ENCODE data around the gene TMEM236. TPM values are rescaled to one million over a fixed set of nuclear protein-coding genes. Genes with fewer than 3 reads are reported as not detected.

Gene TMEM236
- total RNA-seq, 1 experiment from 2014 or later, result 0.04 TPM

- H2AFZ ChIP-seq (ENCODE audit: low read length), result no peak overlapping the region
- intact Hi-C loops (cut with micrococcal nuclease), result no loop called here
- H3F3A ChIP-seq (ENCODE audit: low read length, unreplicated experiment), result no peaks in the 10 kb centered on the region
- TF ChIP-seq EZH2 (IDR thresholded peaks at IDR 0.05; ENCODE audit: low read length, unreplicated experiment) (no peak), EZH2phosphoT487 (IDR thresholded peaks at IDR 0.05; ENCODE audit: borderline replicate concordance, low read length) (no peak), CTCF (conservative IDR thresholded peaks at IDR 0.05; ENCODE audit: low read depth, low read length) (no peak)
- H3K27me3 ChIP-seq (ENCODE audit: low read length), result no peaks in the 10 kb centered on the region
- no peaks in the 10 kb centered on the region for H3K9me2 ChIP-seq (replicated peaks; ENCODE audit: low read length)
- H3K36me3 ChIP-seq (ENCODE audit: low read depth, low read length), result no peaks in the 10 kb centered on the region
- ATAC-seq (no peak), DNase-seq (no peak)
- ChIA-PET CTCF (no interaction called here), POLR2A (ENCODE audit: unreplicated experiment) (no interaction called here)
- H3K79me2 ChIP-seq (ENCODE audit: low read length), result no peaks in the 10 kb centered on the region
- no peak overlapping the region for H3K4me3 ChIP-seq (ENCODE audit: low read length)
- no peaks in the 10 kb centered on the region for H4K20me1 ChIP-seq (ENCODE audit: low read length)
- no peaks in the 10 kb centered on the region for H3K9me3 ChIP-seq (ENCODE audit: low read length)
- no peak overlapping the region for H3K27ac ChIP-seq (ENCODE audit: low read length)
- no peak overlapping the region for H3K4me2 ChIP-seq (ENCODE audit: low read length)
- no peaks in the 10 kb centered on the region for H3K4me1 ChIP-seq (ENCODE audit: insufficient read depth, low read length)
- no peak overlapping the region for H3K9ac ChIP-seq (ENCODE audit: low read length)
- no TSS peak for BruUV-seq (replicated peaks)
Measured at GRCh38 chr10:17820943-17821342, 68.9 kb downstream of the TMEM236 start.

- Histone ChIP-seq H3K9me3 (ENCODE audit: low read length) (no peaks in the 10 kb centered on the region), H4K20me1 (ENCODE audit: low read length) (no peaks in the 10 kb centered on the region), H3K27me3 (ENCODE audit: low read length) (no peaks in the 10 kb centered on the region), H3K9ac (ENCODE audit: low read length) (no peak overlapping the region), H3K9me2 (replicated peaks; ENCODE audit: low read length) (no peaks in the 10 kb centered on the region), H3K27ac (ENCODE audit: low read length) (no peak overlapping the region), H3K4me2 (ENCODE audit: low read length) (no peak overlapping the region), H3K4me3 (ENCODE audit: low read length) (no peak overlapping the region), H3K36me3 (ENCODE audit: low read depth, low read length) (no peaks in the 10 kb centered on the region), H3F3A (ENCODE audit: low read length, unreplicated experiment) (no peaks in the 10 kb centered on the region), H3K79me2 (ENCODE audit: low read length) (no peaks in the 10 kb centered on the region), H2AFZ (ENCODE audit: low read length) (no peak overlapping the region), H3K4me1 (ENCODE audit: insufficient read depth, low read length) (no peaks in the 10 kb centered on the region)
- no peak for TF ChIP-seq CTCF (conservative IDR thresholded peaks at IDR 0.05; ENCODE audit: low read depth, low read length)
- no peak for TF ChIP-seq EZH2phosphoT487 (IDR thresholded peaks at IDR 0.05; ENCODE audit: borderline replicate concordance, low read length)
- no TSS peak for BruUV-seq (replicated peaks)
- ChIA-PET CTCF (no interaction called here), POLR2A (ENCODE audit: unreplicated experiment) (no interaction called here)
- intact Hi-C loops (cut with micrococcal nuclease), result no loop called here
- ATAC-seq, result no peak
- no peak for DNase-seq
Measured at GRCh38 chr10:17821893-17822292, 69.9 kb downstream of the TMEM236 start.

GRCh38 chr10:17831341-17831740, 79.3 kb downstream of the TMEM236 start:
- H3K27me3 ChIP-seq (ENCODE audit: low read length), result no peaks in the 10 kb centered on the region
- no peaks in the 10 kb centered on the region for H3K9me2 ChIP-seq (replicated peaks; ENCODE audit: low read length)
- no peak for DNase-seq
- H2AFZ ChIP-seq (ENCODE audit: low read length), result no peak overlapping the region
- H3K27ac ChIP-seq (ENCODE audit: low read length), result no peak overlapping the region
- no peak overlapping the region for H3K4me3 ChIP-seq (ENCODE audit: low read length)
- no peaks in the 10 kb centered on the region for H3K36me3 ChIP-seq (ENCODE audit: low read depth, low read length)
- no peaks in the 10 kb centered on the region for H3F3A ChIP-seq (ENCODE audit: low read length, unreplicated experiment)
- H3K4me1 ChIP-seq (ENCODE audit: insufficient read depth, low read length), result peaks cover 15% of the 10 kb centered on the region
- POLR2A ChIA-PET (ENCODE audit: unreplicated experiment), result no interaction called here
- intact Hi-C loops (cut with micrococcal nuclease), result no loop called here
- H3K9me3 ChIP-seq (ENCODE audit: low read length), result no peaks in the 10 kb centered on the region
- no peak for TF ChIP-seq EZH2phosphoT487 (IDR thresholded peaks at IDR 0.05; ENCODE audit: borderline replicate concordance, low read length)
- TF ChIP-seq CTCF (conservative IDR thresholded peaks at IDR 0.05; ENCODE audit: low read depth, low read length), result no peak
- no peak for TF ChIP-seq EZH2 (IDR thresholded peaks at IDR 0.05; ENCODE audit: low read length, unreplicated experiment)
- H3K9ac ChIP-seq (ENCODE audit: low read length), result no peak overlapping the region
- H3K4me2 ChIP-seq (ENCODE audit: low read length), result no peak overlapping the region
- H3K79me2 ChIP-seq (ENCODE audit: low read length), result no peaks in the 10 kb centered on the region
- no TSS peak for BruUV-seq (replicated peaks)
- CTCF ChIA-PET, result no interaction called here
- H4K20me1 ChIP-seq (ENCODE audit: low read length), result no peaks in the 10 kb centered on the region
- ATAC-seq, result no peak
